Bone marrow (tissue), 2 donors: ENCODE results near the gene VNN1.

Experiments used
- DNase-seq, 2 donors: peaks; one replicate each; lab custom pipeline; 2025; lab: John Stamatoyannopoulos, UW

VNN1 gene

GRCh38 chr6:132713352-132714134, at the start of gene VNN1:
Gene VNN1 (minus strand): TSS chr6:132714055. CDS start chr6:132714035, 20 bp downstream.
- DNase-seq: peak; percentile 27 to 64

GRCh38 chr6:132763269-132763668, 49.4 kb upstream of the VNN1 start:
- DNase-seq: peak in 1 of 2 donors; percentile 25

GRCh38 chr6:132760256-132760655, 46.4 kb upstream of the VNN1 start:
- no peak for DNase-seq

GRCh38 chr6:132758689-132759088, 44.8 kb upstream of the VNN1 start:
- DNase-seq: no peak

GRCh38 chr6:132752255-132752654, 38.4 kb upstream of the VNN1 start:
- DNase-seq: no peak

- no peak for DNase-seq
Observed at GRCh38 chr6:132751828-132752227, 38.0 kb upstream of the VNN1 start.

- no peak for DNase-seq
Observed at GRCh38 chr6:132751306-132751705, 37.5 kb upstream of the VNN1 start.

GRCh38 chr6:132750455-132751248, 36.8 kb upstream of the VNN1 start:
- no peak for DNase-seq

GRCh38 chr6:132749111-132749510, 35.3 kb upstream of the VNN1 start:
- no peak for DNase-seq

- no peak for DNase-seq
Observed at GRCh38 chr6:132748446-132748845, 34.6 kb upstream of the VNN1 start.

- no peak for DNase-seq
Observed at GRCh38 chr6:132746048-132746447, 32.2 kb upstream of the VNN1 start.

GRCh38 chr6:132742495-132742894, 28.6 kb upstream of the VNN1 start:
- no peak for DNase-seq

- no peak for DNase-seq
Observed at GRCh38 chr6:132741281-132741680, 27.4 kb upstream of the VNN1 start.

GRCh38 chr6:132736239-132736638, 22.4 kb upstream of the VNN1 start:
- DNase-seq: no peak

GRCh38 chr6:132734694-132735236, 20.9 kb upstream of the VNN1 start:
- no peak for DNase-seq

GRCh38 chr6:132733814-132734213, 20.0 kb upstream of the VNN1 start:
- no peak for DNase-seq

GRCh38 chr6:132733283-132733682, 19.4 kb upstream of the VNN1 start:
- no peak for DNase-seq

GRCh38 chr6:132731086-132731485, 17.2 kb upstream of the VNN1 start:
- no peak for DNase-seq

GRCh38 chr6:132730560-132730959, 16.7 kb upstream of the VNN1 start:
- no peak for DNase-seq

GRCh38 chr6:132728616-132729015, 14.8 kb upstream of the VNN1 start:
- DNase-seq: no peak

- DNase-seq: no peak
Observed at GRCh38 chr6:132726608-132726975, 12.7 kb upstream of the VNN1 start.

GRCh38 chr6:132725947-132726607, 12.2 kb upstream of the VNN1 start:
- no peak for DNase-seq

GRCh38 chr6:132725471-132725870, 11.6 kb upstream of the VNN1 start:
- no peak for DNase-seq
